8988T (cell line): Measurements from ENCODE around the gene ENKD1.
"Not testable (repeated sequence)": the region's sequence is repeated elsewhere in the genome, so short reads cannot be mapped to it uniquely, and the experiment has no call there.

Experiments
- DNase-seq: peaks from one replicate; pipeline ENCODE4 v3.0.0; 2011

The ENKD1 gene

GRCh38 chr16:67666559-67667452, at the start of gene ENKD1, which contains the start of gene C16orf86:
Gene ENKD1 (minus strand): TSS chr16:67666750. CDS start chr16:67666442, 308 bp downstream.
Gene C16orf86 (plus strand): TSS chr16:67666814. CDS start chr16:67666971, 157 bp downstream.
- DNase-seq, result peak; percentile 100

DNA sequence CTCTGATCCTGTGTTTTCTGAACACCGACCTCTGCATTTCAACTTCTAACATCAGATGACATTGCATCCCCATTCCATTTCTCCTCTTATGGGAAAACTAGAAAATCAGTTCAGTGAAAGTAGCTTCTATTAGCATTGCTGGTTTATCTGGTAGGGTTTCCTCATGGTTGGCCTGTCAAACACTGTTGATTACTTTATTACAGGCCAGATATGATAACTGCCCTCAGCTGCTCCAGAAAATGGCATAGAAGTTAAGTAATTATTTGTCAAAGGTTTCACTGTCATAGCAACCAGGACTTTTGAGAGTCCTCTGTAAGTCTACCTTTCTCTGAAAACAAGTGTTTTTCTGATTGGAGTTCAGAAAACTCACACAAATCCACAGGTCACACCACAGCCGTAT, 49.5 kb upstream of the ENKD1 start:
- no peak for DNase-seq

- DNase-seq, result no peak
Measured at GRCh38 chr16:67714522-67714921, 48.0 kb upstream of the ENKD1 start.

DNA sequence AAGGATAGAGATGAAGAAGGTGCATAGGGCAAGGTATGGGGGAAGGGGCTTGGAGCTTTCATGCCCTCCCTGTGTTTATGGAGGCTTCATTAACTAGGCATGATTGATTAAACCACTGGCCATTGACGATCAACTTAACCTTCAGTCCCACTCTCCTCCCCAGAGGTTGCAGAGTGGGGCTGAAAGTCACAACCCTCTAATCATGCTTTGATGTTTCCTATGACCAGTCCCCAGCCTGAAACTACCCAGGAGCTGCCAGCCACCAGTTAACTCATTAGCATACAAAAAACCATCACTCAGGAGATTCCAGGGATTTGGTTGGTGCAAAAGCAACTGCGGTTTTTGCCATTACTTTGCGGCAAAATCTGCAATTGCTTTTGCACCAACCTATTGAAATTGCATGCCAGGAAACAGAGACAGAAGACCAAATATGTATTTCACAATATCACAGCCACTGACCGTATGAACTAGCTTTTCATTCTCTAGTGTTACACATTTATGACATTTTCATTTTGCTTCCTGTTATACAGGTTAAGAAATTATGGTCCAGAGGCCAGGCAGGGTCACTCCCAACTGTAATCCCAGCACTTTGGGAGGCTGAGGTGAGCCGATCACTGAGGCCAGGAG, 47.2 kb upstream of the ENKD1 start:
- no peak for DNase-seq

DNA sequence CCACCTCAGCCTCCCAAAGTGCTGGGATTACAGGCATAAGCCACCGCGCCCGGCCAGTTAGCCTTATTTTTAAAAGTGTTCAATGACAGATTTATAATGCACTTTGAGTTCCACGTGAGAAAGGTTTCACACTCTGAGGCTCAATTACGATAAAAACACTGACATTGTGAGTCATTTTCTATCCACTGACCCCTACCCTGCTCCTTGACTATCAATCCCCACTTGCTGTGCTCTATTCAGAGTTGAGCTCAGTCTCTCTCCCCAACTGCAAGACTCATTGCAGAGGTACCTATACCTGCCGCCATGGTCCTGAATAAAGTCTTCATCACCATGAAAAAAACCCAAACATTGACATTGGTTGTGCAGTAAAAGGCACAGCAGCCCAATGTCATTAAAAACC, 44.1 kb upstream of the ENKD1 start:
- DNase-seq, result no peak

DNA sequence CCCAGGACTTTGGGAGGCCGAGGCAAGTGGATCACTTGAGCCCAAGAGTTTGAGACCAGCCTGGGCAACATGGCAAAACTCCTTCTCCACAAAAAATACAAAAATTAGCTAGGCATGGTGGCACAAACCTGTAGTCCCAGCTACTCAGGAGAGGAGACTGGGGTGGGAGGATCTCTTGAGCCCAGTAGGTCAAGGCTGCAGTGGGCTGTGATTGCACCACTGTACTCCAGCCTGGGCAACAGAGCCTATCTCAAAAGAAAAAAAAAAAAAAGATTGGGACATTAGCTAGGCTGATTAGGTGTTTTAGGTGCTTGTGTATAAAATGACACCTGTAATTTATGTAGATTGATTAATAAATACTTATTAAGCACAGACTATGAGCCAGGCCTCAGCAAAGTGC, 42.5 kb upstream of the ENKD1 start:
- no peak for DNase-seq

- DNase-seq, result no peak
Measured at GRCh38 chr16:67708368-67708771, 41.8 kb upstream of the ENKD1 start.

DNA sequence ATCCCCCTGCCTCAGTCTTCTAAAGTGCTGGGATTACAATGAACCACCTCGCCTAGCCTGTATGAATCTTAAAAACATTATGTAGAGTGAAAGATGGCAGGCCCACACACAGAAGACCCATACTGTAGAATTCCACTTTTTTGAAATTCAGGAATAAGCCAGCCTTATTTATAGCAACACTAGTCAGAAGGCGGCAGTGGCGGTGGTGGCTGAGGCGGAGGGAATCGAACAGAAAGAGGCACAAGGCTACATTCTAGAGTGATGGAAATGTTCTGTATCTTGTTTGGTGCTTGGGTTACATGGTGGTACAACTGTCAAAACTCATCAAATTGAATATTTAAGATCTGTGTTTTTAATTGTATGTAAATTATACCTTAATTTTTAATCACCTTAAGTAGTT, 41.2 kb upstream of the ENKD1 start:
- no peak for DNase-seq

DNA sequence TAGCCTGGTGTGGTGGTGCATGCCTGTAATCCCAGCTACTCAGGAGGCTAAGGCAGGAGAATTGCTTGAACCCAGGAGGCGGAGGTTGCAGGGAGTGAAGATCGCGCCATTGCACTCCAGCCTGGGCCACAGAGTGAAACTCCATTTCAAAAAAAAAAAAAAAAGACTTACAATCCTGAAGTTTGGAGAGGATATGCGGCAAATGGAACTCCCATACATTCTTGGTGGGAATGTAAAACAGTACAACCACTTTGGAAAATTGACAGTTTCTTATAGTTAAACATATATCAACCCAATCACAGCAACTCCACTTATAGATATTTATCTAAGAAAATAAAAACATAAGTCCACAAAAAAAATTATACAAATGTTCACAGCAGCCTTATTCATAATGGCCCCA, 40.7 kb upstream of the ENKD1 start:
- DNase-seq, result no peak

DNA sequence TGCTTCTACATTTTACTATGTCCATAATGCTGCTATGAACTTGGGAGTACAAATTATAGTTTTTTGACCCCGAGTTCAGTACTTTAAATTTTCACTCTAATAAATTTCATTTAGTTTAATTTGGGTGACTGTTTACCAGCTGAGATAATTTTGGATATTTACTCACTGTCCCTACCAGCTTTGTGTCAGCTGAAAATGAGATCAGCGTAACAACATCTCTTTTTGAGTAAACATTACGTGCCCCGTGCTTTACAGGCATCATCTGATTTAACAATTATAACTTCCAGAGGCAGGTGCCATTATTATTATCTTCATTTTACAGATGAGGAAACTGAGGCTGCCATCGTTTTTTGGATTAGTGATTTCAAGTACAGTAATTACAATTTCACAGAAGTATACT, 37.6 kb upstream of the ENKD1 start:
- DNase-seq, result no peak

- DNase-seq, result no peak
Measured at GRCh38 chr16:67703626-67704025, 37.1 kb upstream of the ENKD1 start.

DNA sequence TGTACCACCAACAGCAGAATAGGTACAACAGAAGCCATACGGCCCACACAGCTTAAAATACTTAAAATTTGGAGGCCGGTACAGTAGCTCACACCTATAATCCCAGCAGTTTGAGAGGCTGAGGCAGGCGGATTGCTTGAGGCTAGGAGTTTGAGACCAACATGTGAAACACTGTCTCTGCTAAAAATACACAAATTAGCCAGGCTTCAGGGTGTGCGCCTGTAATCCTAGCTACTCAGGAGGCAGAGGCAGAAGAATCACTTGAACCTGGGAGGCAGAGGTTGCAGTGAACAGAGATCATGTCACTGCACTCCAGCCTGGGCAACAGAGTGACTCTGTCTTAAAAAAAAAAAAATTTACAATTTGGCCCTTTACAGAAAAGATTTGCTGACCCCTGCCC, 35.6 kb upstream of the ENKD1 start:
- DNase-seq, result no peak

GRCh38 chr16:67701420-67701819, 34.9 kb upstream of the ENKD1 start:
- DNase-seq, result no peak

GRCh38 chr16:67699265-67699664, 32.7 kb upstream of the ENKD1 start:
- DNase-seq, result no peak

GRCh38 chr16:67697422-67698185, 31.1 kb upstream of the ENKD1 start:
- no peak for DNase-seq

- no peak for DNase-seq
Measured at GRCh38 chr16:67694611-67695010, 28.1 kb upstream of the ENKD1 start.

- DNase-seq, result not testable (repeated sequence)
Measured at GRCh38 chr16:67693517-67694285, 27.2 kb upstream of the ENKD1 start.

DNA sequence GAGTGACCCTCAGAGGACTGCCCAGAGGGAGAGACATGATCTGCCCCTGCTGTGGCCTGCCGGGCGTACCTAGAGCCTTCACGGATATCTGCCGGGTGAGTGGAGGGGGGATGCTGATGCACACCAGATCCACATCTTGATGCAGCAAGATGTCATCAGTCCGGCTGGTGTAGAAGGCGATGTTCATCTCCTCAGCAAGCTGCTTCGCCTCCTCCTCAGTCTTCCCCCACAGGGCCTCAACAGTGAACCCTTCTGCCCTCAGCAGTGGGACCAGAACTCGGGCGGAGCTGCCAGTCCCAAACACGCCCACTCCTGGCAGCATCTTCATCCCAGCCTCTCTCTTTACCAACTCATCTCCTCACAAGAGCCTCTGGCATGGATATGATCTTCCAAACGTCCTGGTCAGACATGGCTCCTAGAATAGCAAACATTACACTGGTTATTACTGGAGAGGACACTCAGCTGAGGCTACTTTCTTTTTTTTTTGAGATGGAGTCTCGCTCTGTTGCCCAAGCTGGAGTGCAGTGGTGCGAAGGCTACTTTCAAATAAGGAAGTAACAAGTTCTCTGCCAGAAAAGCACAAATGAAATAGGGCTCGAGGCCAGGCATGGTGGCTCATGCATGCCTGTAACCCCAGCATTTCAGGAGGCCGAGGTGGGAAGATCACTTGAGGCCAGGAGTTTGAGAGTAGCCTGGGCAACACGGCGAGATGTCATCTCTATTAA, 19.0 kb upstream of the ENKD1 start:
- DNase-seq, result no peak

DNA sequence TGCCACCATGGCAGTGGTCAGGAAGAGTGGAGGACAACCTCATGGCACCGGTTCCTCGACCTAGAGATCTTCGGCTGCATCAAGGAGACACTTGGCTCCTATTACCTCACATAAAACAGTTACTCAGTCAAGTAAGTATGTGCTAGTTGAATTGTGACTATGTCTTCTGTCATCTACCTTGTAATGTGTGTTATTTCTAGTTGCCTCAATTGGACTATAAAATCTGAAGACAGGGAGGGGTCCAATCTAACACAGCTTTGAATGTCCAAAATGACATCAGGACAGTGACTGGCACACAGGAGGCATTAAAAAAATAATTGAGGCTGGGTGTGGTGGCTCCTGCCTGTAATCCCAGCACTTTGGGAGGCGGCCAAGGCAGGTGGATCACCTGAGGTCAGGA, 17.2 kb upstream of the ENKD1 start:
- DNase-seq, result no peak

DNA sequence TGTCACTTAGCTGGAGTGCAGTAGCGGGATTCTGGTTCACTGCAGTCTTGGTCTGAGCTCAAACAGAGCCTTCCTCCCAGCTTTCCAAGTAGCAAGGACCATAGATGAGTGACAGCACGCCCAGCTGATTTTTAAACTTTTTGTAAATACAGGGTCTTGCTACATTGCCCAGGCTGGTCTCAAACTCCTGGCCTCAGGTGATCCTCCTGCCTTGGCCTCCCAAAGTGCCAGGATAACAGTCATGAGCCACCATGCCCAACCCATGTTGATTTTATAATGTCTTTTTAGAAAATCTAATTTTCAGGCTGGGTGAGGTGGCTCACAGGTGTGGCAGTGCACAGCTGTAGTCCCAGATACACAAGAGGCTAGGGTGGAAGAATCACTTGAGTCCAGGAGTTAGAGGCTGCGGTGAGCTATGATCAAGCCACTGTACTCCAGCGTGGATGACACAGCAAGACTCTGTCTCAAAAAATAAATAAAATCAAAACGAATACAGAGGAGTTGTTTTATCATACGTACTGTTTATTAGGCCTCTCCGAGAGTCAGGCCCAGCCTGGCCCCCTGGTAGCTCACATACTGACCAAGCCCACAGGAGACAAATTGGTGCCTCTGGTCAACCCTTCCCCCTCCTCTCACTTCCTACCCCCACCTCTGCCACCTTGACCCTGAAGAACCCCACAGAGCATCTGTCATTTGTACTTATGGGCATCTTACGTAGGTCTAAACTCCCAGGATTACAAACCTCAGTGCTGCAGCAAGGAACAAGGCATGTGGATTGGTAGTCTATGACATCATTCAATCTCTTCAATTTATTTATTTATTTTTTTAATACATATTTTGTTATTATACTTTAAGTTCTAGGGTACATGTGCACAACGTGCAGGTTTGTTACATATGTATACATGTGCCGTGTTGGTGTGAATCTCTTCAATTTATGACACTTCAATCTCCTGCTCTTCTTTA, 13.7 kb upstream of the ENKD1 start:
- no peak for DNase-seq
